GM18526 (cell line): ENCODE measurements around the gene CYP26C1.

Experiments
- POLR2A ChIP-seq: IDR thresholded peaks from 3 replicates; pipeline ENCODE4 v1.6.1; 2011; ENCODE audit not compliant: insufficient read length; ENCODE audit errors: extremely low read depth

Gene CYP26C1

GRCh38 chr10:93081834-93082233 lies 21.2 kb downstream of the CYP26C1 start:
- no peak for TF ChIP-seq POLR2A

- TF ChIP-seq POLR2A: no peak
Measured at GRCh38 chr10:93083743-93084539, 23.3 kb downstream of the CYP26C1 start.

GRCh38 chr10:93085272-93085859 lies 24.8 kb downstream of the CYP26C1 start:
- no peak for TF ChIP-seq POLR2A

- no peak for TF ChIP-seq POLR2A
Measured at GRCh38 chr10:93086289-93086688, 25.7 kb downstream of the CYP26C1 start.

- TF ChIP-seq POLR2A: no peak
Measured at GRCh38 chr10:93087846-93088245, 27.2 kb downstream of the CYP26C1 start.

GRCh38 chr10:93088466-93088865 lies 27.9 kb downstream of the CYP26C1 start:
- no peak for TF ChIP-seq POLR2A

GRCh38 chr10:93090619-93091018 lies 30.0 kb downstream of the CYP26C1 start:
- TF ChIP-seq POLR2A: no peak

GRCh38 chr10:93091960-93092359 lies 31.4 kb downstream of the CYP26C1 start:
- no peak for TF ChIP-seq POLR2A

- TF ChIP-seq POLR2A: no peak
Measured at GRCh38 chr10:93095225-93095624, 34.6 kb downstream of the CYP26C1 start.

- TF ChIP-seq POLR2A: no peak
Measured at GRCh38 chr10:93096901-93097300, 36.3 kb downstream of the CYP26C1 start.

- TF ChIP-seq POLR2A: no peak
Measured at GRCh38 chr10:93097386-93097785, 36.8 kb downstream of the CYP26C1 start.

- no peak for TF ChIP-seq POLR2A
Measured at GRCh38 chr10:93098816-93099215, 38.2 kb downstream of the CYP26C1 start.

- TF ChIP-seq POLR2A: no peak
Measured at GRCh38 chr10:93099670-93100069, 39.1 kb downstream of the CYP26C1 start.

GRCh38 chr10:93103953-93104352 lies 43.4 kb downstream of the CYP26C1 start:
- TF ChIP-seq POLR2A: no peak

GRCh38 chr10:93106631-93107072 lies 46.1 kb downstream of the CYP26C1 start:
- TF ChIP-seq POLR2A: no peak

- no peak for TF ChIP-seq POLR2A
Measured at GRCh38 chr10:93110472-93111146, 50.0 kb downstream of the CYP26C1 start.
